SKM-1 treated with dmso at 0.1 percent for 144 hours (cell line): ENCODE results near the gene PDE10A.

ENCODE experiments used
- DNase-seq: peaks from one replicate; lab custom pipeline; 2025; ENCODE audit not compliant: unreplicated experiment; lab: John Stamatoyannopoulos, UW

The PDE10A gene

DNA sequence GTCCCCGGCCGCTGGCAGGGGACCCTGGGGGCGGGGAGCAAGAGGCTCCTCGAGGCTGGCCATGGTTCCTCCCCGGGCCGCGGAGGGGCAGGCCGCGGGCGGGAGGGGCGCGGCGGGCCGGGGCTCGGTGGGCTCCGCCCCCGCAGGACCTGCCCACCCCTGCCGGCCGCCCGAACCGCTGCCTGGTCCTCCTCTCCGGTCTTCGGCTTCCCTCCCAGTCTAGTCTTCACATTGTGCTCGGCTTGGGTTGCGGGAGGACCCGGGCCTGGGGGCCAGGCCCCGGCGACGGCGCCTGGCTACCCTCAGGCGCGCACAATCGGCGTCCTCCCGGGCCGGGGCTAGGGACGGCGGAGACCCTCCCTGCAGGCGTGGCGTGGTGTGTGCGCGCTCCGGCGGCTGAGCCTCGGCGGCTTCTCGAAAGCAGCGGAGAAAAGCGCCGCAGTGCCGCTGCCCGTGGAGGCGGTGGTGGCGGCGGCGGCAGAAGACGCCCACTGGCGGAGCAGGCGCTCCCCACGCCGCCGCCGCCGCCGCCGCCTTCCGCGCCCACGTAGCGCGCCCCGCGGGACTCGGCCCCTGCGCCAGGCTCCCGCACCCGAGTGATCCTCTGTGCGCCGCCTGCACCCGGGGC lies at the start of gene PDE10A:
TSS of gene PDE10A (minus strand) at position 493 of the 628 bp plus-strand sequence. CDS start at position 63, 430 bp downstream.
- no peak for DNase-seq

- DNase-seq, result no peak
Observed at GRCh38 chr6:165708985-165709576, 46.0 kb upstream of the PDE10A start.

GRCh38 chr6:165707067-165707853 lies 44.2 kb upstream of the PDE10A start:
- no peak for DNase-seq

DNA sequence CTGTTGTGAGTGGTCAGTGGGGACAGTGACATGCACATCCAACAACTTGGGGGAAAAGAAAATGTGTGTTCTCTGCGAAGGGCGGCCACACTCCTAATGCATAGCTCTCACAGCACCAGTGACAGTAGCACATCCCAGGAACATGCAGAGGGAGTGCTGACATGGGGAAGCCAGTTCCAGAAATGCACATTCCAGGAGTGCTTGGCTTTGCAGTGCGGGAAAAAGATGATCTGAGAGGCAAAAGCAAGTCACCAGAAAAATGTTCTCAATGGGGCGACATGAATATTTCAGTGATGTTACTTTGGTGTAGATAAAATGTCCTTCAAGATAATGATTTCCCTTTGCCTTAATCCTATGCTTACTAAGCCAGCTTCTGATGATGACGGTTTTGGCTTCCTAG lies 42.9 kb upstream of the PDE10A start:
- no peak for DNase-seq

- DNase-seq, result no peak
Observed at GRCh38 chr6:165704045-165704748, 41.2 kb upstream of the PDE10A start.

DNA sequence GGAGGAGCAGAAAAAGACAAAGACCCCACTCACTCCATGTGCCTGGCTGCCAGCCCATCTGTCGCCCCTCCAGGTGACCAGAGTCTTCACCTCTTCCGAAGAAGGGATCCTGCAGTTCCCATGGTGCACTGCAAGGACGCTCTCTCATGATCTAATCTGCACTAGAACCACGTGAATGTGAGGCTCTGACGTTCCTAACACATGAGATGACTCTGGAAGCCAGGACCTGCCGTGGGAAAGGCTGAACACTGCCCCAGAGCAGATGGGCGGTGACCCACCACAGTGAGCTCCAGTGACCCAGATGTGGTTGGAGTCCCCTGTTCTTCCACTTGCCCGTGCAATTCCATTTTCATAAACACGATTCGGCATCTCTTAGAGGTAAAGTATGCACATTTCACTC lies 39.6 kb upstream of the PDE10A start:
- no peak for DNase-seq

- DNase-seq, result no peak
Observed at GRCh38 chr6:165701564-165702354, 38.7 kb upstream of the PDE10A start.

- no peak for DNase-seq
Observed at GRCh38 chr6:165701005-165701404, 38.0 kb upstream of the PDE10A start.

DNA sequence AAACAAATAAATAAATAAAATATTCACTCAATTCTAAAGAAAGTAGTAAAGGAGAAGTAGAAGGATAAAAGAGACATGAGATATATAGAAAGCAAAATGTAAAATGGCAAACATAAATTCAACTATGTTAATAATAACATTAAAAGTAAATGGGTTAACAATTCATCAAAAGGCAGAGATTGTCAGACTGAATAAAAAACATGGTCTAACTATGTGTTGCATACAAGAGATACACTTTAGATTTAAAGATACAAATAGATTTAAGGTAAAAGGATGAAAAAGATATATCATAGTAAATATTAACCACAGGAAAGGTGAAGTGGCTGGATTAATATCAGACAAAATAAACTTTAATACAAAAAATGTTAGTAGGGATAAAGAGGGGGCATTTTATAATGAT lies 35.8 kb upstream of the PDE10A start:
- no peak for DNase-seq

DNA sequence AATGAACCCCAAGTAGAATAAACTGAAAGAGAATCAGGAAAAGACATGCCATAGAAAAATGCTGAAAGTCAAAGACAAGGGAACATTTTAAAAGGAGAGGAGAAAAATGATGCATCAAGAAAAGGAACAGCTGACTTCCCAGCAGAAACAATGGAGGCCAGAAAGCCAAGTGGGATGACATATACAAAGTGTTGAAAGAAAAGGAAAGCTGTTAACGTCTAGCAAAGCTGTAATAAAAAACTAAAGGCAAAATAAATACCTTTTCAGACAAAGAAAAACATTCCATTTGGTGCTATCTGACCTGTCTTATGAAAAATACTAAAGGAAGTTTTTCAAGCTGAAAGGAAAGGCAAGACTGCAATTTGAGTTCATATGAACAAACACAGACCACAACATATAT lies 34.1 kb upstream of the PDE10A start:
- no peak for DNase-seq

DNA sequence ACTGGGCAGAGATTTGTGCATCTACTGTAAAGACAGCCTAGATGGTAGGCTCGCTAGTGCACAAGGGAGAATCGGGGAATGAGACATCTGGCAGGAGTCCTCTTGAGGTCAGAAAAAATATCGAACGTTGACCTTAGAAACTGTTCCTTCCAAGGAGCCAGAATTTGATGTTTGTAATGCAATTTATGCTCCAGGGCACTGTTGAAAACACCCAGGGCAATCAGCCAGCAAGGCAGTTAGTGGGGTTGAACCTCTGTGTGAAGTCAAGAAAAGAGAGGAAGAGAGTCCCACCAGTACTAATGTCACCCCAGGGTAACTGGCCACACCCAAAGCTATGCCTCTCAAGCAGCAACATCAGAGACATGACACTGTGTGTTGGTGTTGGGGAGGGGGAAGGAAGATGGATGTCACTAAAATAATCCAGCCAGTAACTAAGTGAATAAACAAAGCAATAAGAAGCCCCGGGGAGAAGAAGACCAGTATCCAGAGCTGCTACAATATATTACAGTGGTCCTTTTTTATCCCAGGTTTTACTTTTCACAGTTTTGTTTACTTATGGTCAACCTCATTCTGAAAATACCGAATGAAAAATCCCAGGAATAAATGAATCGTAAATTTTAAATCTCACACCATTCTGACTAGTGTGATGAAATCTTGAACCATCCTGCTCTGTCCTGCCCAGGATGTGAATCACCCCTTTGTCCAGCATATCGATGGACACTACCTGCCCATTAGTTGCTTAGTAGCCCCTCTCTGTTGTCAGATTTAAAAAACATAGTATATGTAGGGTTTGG lies 32.9 kb upstream of the PDE10A start:
- DNase-seq, result no peak

- no peak for DNase-seq
Observed at GRCh38 chr6:165694296-165694695, 31.3 kb upstream of the PDE10A start.

- DNase-seq, result no peak
Observed at GRCh38 chr6:165692106-165692653, 29.1 kb upstream of the PDE10A start.

DNA sequence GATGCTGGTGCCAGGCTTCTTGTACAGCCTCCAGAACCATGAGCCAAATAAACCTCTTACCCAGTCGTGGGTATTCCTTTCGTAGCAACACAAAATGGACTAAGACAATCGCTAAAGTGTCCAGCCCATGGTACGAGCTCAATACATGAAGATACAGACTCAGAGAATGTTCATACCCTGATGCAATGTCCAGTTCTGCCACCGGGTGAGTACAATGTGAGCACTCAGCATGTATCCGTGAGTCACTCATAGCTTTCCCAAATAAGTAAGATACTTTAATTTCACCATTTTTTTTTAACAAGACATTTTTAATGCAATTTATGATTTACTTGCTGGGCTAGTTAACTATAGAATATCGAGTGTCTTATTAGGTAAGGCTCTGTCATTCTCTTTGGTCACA lies 26.7 kb upstream of the PDE10A start:
- DNase-seq, result no peak

- no peak for DNase-seq
Observed at GRCh38 chr6:165686596-165687365, 23.7 kb upstream of the PDE10A start.

- no peak for DNase-seq
Observed at GRCh38 chr6:165685302-165685701, 22.3 kb upstream of the PDE10A start.

DNA sequence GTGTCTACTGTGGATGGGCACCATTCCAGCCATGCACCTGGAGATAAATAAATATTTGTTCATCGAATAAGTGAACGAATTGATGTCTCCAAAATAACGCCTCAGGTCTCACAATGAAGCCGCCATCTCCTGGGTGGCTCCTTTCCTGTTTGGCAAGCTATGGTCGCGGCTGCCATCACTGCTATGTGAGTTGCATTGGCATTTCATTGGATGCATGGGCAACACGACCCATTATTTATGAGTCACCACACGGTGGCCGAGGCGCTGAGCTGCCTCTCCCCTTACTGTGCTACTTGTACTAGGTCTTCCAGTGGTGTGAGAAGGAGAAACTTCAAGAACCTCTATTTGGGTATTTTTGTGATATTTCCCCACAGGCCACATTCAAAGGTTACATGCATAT lies 21.3 kb upstream of the PDE10A start:
- no peak for DNase-seq

DNA sequence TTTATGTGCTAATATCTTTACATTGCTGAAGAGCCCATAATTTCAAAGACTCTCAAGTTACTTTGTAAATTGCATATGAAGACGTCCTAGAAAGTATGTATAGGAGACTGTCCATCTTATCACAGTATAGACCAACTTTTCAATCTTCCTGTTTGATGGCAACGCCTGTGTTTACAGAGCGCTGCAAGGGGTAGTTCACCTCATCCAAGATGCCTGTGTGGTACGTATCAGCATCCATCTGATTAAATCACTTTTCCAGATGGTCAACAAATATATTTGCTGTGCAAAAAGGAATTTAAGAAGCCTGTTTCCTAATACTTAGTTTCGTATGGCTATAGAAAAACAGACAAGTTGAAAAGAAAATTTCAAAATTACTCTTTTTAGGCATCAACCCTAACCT lies 17.9 kb upstream of the PDE10A start:
- DNase-seq, result no peak

DNA sequence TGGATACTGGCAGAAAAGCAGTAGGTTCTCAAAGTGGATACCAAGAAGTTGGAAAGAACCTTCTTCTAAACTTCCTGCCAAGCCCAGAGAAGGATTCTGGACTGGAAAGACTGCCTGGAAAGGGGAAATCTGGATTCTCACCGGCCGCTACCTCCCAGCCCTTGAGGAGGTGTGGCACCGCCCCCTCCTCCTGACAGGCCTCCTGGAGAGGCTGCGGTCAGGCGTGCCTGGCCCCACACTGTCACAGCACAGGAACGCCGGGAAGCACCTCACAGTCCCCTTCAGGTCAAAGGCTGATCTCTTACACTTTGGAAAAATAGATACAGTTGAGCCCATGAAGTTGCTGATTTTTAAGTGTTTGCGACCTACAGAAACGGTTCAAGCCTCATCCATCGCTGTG lies 16.3 kb upstream of the PDE10A start:
- DNase-seq, result no peak
